Neuronal stem cell (in vitro differentiated cells): ENCODE data around the gene ZNF530.

Source experiments
- DNase-seq: peaks from one replicate; pipeline ENCODE4 v3.0.0-alpha.2; 2013; ENCODE audit warnings: low spot score
- H2AFZ ChIP-seq: one replicate; pipeline ENCODE4 v1.6.1; 2013; ENCODE audit warnings: mild to moderate bottlenecking, low read length, inconsistent platforms
- H2AK5ac ChIP-seq: 2 replicates; pipeline ENCODE4 v1.6.1; 2013; ENCODE audit warnings: low read depth, mild to moderate bottlenecking, inconsistent platforms, low read length, moderate library complexity, mixed read lengths
- H2BK120ac ChIP-seq: 2 replicates; pipeline ENCODE4 v1.6.1; 2013; ENCODE audit warnings: low read depth, mild to moderate bottlenecking, inconsistent platforms, low read length, moderate library complexity, mixed read lengths
- H2BK12ac ChIP-seq: one replicate; pipeline ENCODE4 v1.6.1; 2013; ENCODE audit warnings: low read length, inconsistent platforms
- H2BK15ac ChIP-seq: 2 replicates; pipeline ENCODE4 v1.6.1; 2013; ENCODE audit warnings: mild to moderate bottlenecking, low read length, inconsistent platforms, mixed read lengths
- H2BK5ac ChIP-seq: one replicate; pipeline ENCODE4 v1.6.1; 2013; ENCODE audit warnings: inconsistent platforms, mild to moderate bottlenecking, low read length, moderate library complexity
- H3K14ac ChIP-seq: one replicate; pipeline ENCODE4 v1.6.1; 2013; ENCODE audit warnings: low read length, inconsistent platforms
- H3K18ac ChIP-seq: 2 replicates; pipeline ENCODE4 v1.6.1; 2013; ENCODE audit warnings: low read length, inconsistent platforms
- H3K23ac ChIP-seq: 2 replicates; pipeline ENCODE4 v1.6.1; 2013; ENCODE audit warnings: low read depth, mild to moderate bottlenecking, mixed read lengths, low read length, inconsistent platforms; ENCODE audit not compliant: poor library complexity
- H3K27ac ChIP-seq: replicated peaks from 3 replicates; pipeline ENCODE4 v1.5.1; 2013; ENCODE audit warnings: low read length, inconsistent platforms
- H3K27me3 ChIP-seq, 3 experiments: 2 replicates each; pipeline ENCODE4 v1.6.1; 2013; ENCODE audit warnings: low read length in 3 of 3, mild to moderate bottlenecking in 2 of 3, inconsistent platforms in 1 of 3, low read depth in 1 of 3, mixed read lengths in 1 of 3, moderate library complexity in 1 of 3; ENCODE audit not compliant: control insufficient read depth in 3 of 3, insufficient read depth in 3 of 3
- H3K36me3 ChIP-seq, 2 donors: replicated peaks in 1 of 2; 2 replicates each; pipeline ENCODE4 v1.6.1; 2013; ENCODE audit warnings: low read length in 2 of 2; ENCODE audit not compliant: control insufficient read depth in 2 of 2, insufficient read depth in 2 of 2
- H3K4ac ChIP-seq: 2 replicates; pipeline ENCODE4 v1.6.1; 2013; ENCODE audit warnings: inconsistent platforms, mild to moderate bottlenecking, low read length, moderate library complexity
- H3K4me1 ChIP-seq, 2 donors: 1 replicate in 1 of 2; 2 replicates in 1 of 2; pipeline ENCODE4 v1.6.1; 2013; ENCODE audit warnings: low read length in 2 of 2, low read depth in 1 of 2; ENCODE audit not compliant: control insufficient read depth in 2 of 2, insufficient read depth in 1 of 2
- H3K4me2 ChIP-seq: one replicate; pipeline ENCODE4 v1.6.1; 2013; ENCODE audit warnings: mild to moderate bottlenecking, low read length, inconsistent platforms; ENCODE audit not compliant: insufficient read depth, poor library complexity, severe bottlenecking
- H3K4me3 ChIP-seq, 2 donors: 2 replicates each; pipeline ENCODE4 v1.5.1; 2013; ENCODE audit warnings: low read length in 2 of 2, mild to moderate bottlenecking in 2 of 2, inconsistent platforms in 1 of 2, moderate library complexity in 1 of 2
- H3K79me1 ChIP-seq: one replicate; pipeline ENCODE4 v1.6.1; 2013; ENCODE audit warnings: low read depth, mild to moderate bottlenecking, inconsistent platforms, low read length, moderate library complexity
- H3K9ac ChIP-seq: one replicate; pipeline ENCODE4 v1.6.1; 2013; ENCODE audit warnings: mild to moderate bottlenecking, low read depth, low read length, inconsistent platforms; ENCODE audit not compliant: poor library complexity
- H3K9me3 ChIP-seq, 2 donors: replicated peaks in 1 of 2; 2 replicates each; pipeline versions ENCODE3 to v1.6.1; 2013; ENCODE audit warnings: low read length in 2 of 2, mild to moderate bottlenecking in 2 of 2, inconsistent platforms in 1 of 2, low read depth in 1 of 2, mixed read lengths in 1 of 2, moderate library complexity in 1 of 2; ENCODE audit not compliant: control insufficient read depth in 2 of 2, insufficient read depth in 1 of 2
- H4K8ac ChIP-seq: one replicate; pipeline ENCODE4 v1.6.1; 2013; ENCODE audit warnings: low read depth, mild to moderate bottlenecking, inconsistent platforms, low read length, moderate library complexity
- H4K91ac ChIP-seq: one replicate; pipeline ENCODE4 v1.6.1; 2013; ENCODE audit warnings: low read length, low read depth, mild to moderate bottlenecking, inconsistent platforms; ENCODE audit not compliant: poor library complexity
- WGBS, 2 donors: extraction: QIAGEN DNeasy Blood & Tissue Kit; methylation state at CpG; one replicate each; pipeline ENCODE4 v1.1.7; 2013; ENCODE audit warnings: missing lambda C conversion rate in 2 of 2, mixed read lengths in 1 of 2; ENCODE audit not compliant: insufficient read length in 2 of 2, insufficient replicate concordance in 1 of 2; ENCODE audit errors: extremely low coverage in 2 of 2; 5-methylcytosine and 5-hydroxymethylcytosine counted together

Gene ZNF530

DNA sequence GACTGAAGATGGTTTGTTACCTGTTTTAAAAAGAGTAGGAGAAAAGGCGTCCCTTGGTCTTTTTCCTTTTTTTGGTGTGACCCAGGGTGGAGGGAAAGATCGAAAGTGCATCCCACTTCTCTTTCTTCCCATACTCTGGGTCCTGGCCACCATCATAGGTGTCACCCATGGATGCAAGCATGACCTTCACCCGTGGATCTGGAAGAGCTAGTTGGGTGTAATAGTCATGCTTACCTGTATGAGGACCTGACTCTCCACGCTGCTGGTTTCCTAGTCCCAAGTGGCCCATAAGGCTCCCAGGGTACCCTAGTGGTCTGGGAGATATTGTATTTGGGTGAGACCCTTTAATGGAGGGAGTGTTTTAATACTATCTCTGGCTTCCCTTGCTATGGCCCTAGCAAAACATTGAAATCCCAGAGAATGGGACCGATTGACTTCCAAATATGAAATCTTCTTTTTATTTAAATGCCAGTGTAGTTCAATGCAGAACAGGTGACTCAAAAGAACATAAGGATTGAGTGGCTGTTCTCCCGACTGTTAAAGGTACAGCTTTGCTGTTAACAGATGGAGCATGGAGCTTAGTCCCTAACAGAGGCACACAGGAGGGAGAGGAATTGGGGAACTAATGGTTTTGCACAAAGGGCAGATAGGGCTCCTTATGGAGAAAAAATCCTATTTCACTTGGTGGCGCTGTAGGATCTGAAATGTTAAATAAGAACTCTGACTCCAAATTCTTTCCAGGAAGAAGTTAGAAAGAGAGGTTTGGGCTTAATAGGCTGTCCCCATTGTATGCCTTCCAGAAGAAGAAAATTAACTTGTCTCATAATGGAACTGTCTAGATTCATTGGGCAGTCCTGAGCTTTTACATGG lies 33.1 kb upstream of the ZNF530 start:
- Histone ChIP-seq H3K18ac (no peak overlapping the region), H2BK120ac (no peak overlapping the region), H3K36me3 (peaks cover 5 to 17% of the 10 kb centered on the region in 2 donors), H2BK12ac (no peak overlapping the region), H3K14ac (no peak overlapping the region), H3K9me3 (peaks cover 48 to 71% of the 10 kb centered on the region in 2 donors), H3K27ac (no peak overlapping the region), H3K27me3 (no peaks in the 10 kb centered on the region), H3K4me1 (no peaks in the 10 kb centered on the region), H2BK5ac (no peak overlapping the region), H2AK5ac (no peak overlapping the region), H3K4me2 (no peak overlapping the region), H3K23ac (no peak overlapping the region), H3K4me3 (no peak overlapping the region), H2BK15ac (no peak overlapping the region), H3K79me1 (no peaks in the 10 kb centered on the region), H4K8ac (no peak overlapping the region), H3K9ac (no peak overlapping the region), H2AFZ (no peak overlapping the region), H4K91ac (no peak overlapping the region), H3K4ac (no peak overlapping the region)
- DNase-seq = no peak
- no CpG with 5 or more reads among the region's 7 CpGs for WGBS, 2 donors

DNA sequence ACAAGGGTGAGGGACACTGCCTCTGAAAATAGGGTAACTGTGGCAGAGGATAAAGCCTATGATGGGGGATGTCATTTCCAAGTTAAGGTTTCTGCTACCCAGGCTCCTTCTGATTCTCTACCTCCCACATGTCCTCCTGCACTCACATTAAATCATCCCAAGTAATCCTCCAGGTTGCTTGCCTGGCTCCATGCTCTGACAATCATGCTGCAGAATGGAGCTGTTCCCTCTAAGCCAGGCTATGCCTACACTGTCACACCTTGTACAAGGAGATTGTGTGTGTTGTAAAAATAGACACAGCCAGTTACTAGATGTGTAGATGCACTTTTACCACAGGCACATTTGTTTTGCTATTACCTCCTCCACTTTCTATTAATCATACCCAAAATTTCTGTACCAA lies 29.0 kb upstream of the ZNF530 start:
- Histone ChIP-seq H2BK12ac (no peak overlapping the region), H2AFZ (no peak overlapping the region), H2BK5ac (no peak overlapping the region), H3K79me1 (no peaks in the 10 kb centered on the region), H3K14ac (no peak overlapping the region), H4K91ac (no peak overlapping the region), H3K4me3 (no peak overlapping the region), H3K9ac (no peak overlapping the region), H2BK15ac (no peak overlapping the region), H3K4me2 (no peak overlapping the region), H3K9me3 (peaks cover 78 to 88% of the 10 kb centered on the region in 2 donors), H3K27ac (no peak overlapping the region), H3K4ac (no peak overlapping the region), H2AK5ac (no peak overlapping the region), H2BK120ac (no peak overlapping the region), H3K23ac (no peak overlapping the region), H3K4me1 (no peaks in the 10 kb centered on the region), H3K27me3 (no peaks in the 10 kb centered on the region), H3K36me3 (peaks cover 42 to 57% of the 10 kb centered on the region in 2 donors), H3K18ac (no peak overlapping the region), H4K8ac (no peak overlapping the region)
- DNase-seq = no peak

GRCh38 chr19:57572415-57572947 lies 27.2 kb upstream of the ZNF530 start:
- H3K4ac ChIP-seq = no peak overlapping the region
- no peak overlapping the region for H3K9ac ChIP-seq
- H3K27me3 ChIP-seq = no peaks in the 10 kb centered on the region
- no peak overlapping the region for H2AFZ ChIP-seq
- H3K27ac ChIP-seq = no peak overlapping the region
- peaks cover 53 to 75% of the 10 kb centered on the region in 2 donors for H3K36me3 ChIP-seq
- no peak overlapping the region for H3K23ac ChIP-seq
- H2BK5ac ChIP-seq = no peak overlapping the region
- no peak overlapping the region for H3K18ac ChIP-seq
- no peak for DNase-seq
- H3K14ac ChIP-seq = no peak overlapping the region
- H3K4me3 ChIP-seq = no peak overlapping the region
- H2BK12ac ChIP-seq = no peak overlapping the region
- H3K4me2 ChIP-seq = no peak overlapping the region
- no peak overlapping the region for H4K8ac ChIP-seq
- H3K9me3 ChIP-seq = peaks cover 82 to 88% of the 10 kb centered on the region in 2 donors
- H2BK15ac ChIP-seq = no peak overlapping the region
- no peaks in the 10 kb centered on the region for H3K4me1 ChIP-seq
- H2AK5ac ChIP-seq = no peak overlapping the region
- no CpG with 5 or more reads among the region's 3 CpGs for WGBS, 2 donors
- no peak overlapping the region for H2BK120ac ChIP-seq
- H3K79me1 ChIP-seq = no peaks in the 10 kb centered on the region
- no peak overlapping the region for H4K91ac ChIP-seq

- Histone ChIP-seq H3K4me1 (peaks cover 2 to 5% of the 10 kb centered on the region in 2 donors), H3K9me3 (peaks cover 53 to 66% of the 10 kb centered on the region in 2 donors), H3K9ac (no peak overlapping the region), H2AK5ac (no peak overlapping the region), H4K8ac (no peak overlapping the region), H3K18ac (no peak overlapping the region), H2AFZ (no peak overlapping the region), H3K4me2 (no peak overlapping the region), H4K91ac (no peak overlapping the region), H3K36me3 (peaks cover 48 to 62% of the 10 kb centered on the region in 2 donors), H2BK12ac (no peak overlapping the region), H2BK120ac (no peak overlapping the region), H3K23ac (no peak overlapping the region), H3K27me3 (no peaks in the 10 kb centered on the region), H2BK15ac (no peak overlapping the region), H3K4me3 (peak overlapping the region in 1 of 2 donors; percentile 14), H3K79me1 (peaks cover 6% of the 10 kb centered on the region), H3K14ac (no peak overlapping the region), H3K27ac (no peak overlapping the region), H2BK5ac (no peak overlapping the region), H3K4ac (no peak overlapping the region)
- no peak for DNase-seq
Observed at GRCh38 chr19:57576661-57577060, 23.0 kb upstream of the ZNF530 start.
